Ramos (cell line): Measurements from ENCODE around the gene ZNF407.

ENCODE experiments used
- in situ Hi-C: fragments of 300-500 bp; cut with MboI; formaldehyde crosslinking; loops from one replicate; pipeline ENCODE4 v1.14.3; 2022; ENCODE audit warnings: low sequenced_read_pairs; ENCODE audit not compliant: unreplicated experiment

Gene ZNF407

DNA sequence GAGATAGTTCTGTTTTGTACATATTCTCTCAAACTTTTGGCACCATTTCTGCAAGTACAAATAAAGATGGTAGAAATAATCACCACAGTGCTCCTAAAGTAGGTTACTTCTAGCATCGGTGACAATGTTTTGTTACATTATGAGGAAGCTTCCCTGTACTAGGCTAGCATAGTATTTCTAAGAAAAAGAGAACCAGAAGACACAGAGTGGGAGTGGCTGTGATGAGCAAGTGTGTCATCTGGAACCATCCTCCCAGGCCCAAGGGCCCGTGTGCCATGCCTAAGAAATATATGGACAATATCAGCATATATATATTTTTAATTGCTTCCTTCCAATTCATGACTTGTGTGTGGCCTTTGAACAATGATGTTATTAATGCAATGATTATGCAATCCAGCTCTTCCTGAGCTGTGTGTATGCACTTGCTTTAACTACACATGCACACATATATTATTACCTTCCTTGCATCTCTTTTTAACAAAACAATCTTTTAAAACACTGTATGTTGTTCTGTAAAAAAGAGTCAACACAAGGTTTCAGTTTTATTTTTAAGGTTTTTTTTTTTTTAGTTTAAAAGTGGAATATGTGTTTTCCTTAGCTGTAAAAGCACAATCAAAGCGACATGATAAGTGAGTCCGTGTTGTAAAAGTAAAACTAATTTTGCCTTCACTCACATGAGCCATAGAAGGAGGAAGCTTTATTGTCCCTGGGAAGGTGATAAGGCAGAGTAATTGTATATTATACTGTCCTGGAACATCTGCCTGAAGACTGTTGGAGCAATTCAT, 303.9 kb downstream of the ZNF407 start:
- in situ Hi-C loops: no loop called here

DNA sequence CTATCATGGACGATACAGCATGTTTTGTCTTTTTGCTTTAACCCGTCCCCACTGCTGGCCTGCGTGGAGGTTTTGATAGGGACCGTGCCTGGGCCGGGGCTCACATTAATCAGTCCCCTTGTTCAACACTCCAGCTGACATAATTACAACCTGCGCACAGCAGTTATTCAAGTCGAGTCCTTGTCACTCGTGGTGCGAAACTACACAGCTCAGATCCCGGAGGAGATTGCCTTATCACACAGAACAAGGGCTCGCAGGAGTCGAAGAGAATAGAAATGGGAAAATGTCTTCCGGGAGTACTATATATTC, 304.4 kb downstream of the ZNF407 start:
- in situ Hi-C loops: no loop called here

DNA sequence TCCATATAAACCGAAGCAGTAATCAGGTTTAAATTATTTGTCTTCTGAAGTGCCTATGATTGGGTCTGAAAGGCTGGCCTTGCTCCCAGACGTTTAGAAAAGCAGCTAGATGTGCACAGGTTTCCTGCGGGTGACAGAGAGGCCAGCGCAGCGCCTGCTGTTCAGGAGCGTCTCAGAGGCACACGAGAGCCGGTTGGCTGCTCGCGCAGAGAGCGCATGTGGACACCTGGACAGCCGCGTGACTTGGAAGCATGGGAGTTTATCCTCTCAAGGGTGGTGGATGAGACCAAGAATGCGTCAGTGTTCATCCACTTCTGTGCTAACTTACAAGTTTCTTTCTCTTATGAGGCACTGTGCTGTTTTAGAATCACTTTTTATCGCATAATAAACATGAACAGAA, 307.6 kb downstream of the ZNF407 start:
- in situ Hi-C loops: no loop called here

DNA sequence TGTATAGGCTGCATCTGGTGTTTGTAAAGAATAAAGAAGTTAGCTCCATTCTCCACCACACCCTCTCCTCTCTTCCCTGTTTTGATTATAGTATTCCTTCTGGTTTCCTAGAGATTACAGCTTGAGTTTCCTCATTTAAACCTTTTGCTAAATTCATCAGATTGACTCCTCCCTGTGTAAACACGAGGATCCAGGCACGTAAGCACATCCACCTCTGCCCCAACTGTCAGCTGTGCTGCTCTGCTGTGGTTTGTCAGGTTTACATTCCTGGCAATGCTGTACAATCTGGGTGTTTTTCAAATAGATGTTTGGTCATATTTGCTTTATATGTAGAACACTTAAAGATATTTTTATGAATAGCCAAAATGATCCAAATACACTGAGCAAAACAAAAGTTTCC, 308.5 kb downstream of the ZNF407 start:
- in situ Hi-C loops: no loop called here

DNA sequence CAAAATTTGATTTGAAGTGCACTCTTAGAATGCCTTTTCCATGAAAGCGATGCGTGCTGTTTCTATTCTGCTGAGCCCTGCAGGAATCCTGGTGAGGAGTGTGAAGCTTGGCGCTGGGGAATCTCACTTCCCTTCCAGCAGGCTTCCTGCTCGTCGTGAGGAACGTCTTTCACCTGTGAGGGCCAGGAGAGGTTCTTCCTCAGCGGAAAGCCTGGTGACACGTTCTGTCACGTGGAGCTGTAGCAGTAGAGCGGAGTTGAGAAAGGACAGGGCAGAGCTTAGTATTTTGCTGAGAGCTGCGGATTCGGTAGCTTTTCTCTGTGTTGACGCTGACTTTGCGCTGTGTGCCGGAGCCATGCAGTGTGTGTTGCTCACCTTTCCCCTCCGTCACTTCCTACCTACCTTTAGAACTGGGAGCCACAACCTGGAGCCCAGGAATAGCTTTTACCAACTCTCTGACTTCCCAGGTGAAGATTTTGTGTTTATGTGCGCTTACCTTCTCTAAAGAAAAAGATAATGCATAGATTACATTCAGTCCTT, 316.5 kb downstream of the ZNF407 start:
- in situ Hi-C loops: no loop called here

DNA sequence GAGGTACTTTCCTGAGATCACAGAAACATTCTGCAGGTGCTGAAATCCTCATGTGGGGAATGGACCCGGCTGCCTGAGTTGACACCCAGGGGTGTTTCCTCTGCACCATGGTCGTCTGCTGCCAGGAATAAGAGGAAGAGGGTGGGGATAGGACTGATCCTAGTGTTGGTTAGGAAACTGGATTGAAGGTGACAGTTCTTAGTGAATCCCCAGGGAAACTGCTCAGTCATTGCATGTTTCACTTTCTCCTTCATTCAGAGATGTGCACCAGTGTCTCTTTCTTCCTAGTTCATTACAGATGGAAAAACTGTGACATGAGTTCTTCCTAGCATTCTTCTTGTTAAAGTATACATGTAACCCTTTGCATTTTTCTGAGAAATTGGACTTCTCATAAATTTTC, 317.0 kb downstream of the ZNF407 start:
- in situ Hi-C loops: no loop called here

DNA sequence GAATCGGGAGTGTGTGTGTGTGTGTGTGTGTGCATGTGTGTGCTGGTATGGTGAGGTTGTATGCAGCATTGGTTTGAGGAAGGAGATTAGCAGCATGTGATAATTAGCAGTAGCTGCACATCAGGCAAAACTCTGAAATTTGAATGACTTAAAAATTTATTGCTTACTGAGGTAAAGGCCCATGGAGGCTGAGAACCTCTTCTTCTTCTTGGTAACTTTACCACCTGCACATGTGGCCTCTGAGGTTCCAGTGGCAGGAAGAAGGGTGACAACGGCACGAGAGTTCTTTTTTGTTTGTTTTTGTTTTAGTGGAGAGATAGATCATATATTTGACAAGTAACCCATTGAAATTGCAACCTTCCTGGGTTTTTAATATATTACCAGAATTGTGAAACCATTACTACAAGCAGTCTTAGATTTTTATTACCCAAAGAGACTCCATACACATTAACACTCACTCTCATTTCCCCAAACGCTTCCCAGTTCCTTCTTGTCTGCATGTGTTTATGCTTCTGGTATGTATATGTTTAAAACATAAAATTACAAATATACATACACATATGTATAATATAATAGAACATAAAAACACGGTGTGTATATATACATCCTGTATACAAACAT, 319.2 kb downstream of the ZNF407 start:
- in situ Hi-C loops: no loop called here

DNA sequence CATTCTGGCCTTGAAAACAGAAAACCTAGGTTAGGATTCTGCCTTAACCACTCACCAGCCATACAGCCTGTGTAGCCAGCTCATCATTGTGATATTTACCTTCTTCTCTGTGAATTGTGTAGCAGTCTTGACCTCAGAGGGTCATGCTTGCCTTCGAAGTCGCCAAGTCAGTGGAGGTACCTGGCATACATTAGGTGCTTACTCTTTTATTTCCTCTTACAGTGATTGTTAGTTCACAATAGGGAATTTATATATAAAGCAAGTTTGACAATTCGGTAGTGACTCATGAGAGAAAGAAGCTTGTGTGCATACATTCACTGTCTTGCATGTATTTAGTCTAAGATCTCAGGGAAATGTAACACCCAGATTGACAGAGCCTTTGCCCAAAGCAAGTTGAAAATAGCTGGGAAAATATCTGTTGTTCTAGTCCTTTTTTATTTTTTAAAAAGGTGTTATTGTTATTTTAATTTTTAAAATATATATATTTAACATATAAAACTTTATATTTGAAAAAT, 320.7 kb downstream of the ZNF407 start:
- in situ Hi-C loops: no loop called here

DNA sequence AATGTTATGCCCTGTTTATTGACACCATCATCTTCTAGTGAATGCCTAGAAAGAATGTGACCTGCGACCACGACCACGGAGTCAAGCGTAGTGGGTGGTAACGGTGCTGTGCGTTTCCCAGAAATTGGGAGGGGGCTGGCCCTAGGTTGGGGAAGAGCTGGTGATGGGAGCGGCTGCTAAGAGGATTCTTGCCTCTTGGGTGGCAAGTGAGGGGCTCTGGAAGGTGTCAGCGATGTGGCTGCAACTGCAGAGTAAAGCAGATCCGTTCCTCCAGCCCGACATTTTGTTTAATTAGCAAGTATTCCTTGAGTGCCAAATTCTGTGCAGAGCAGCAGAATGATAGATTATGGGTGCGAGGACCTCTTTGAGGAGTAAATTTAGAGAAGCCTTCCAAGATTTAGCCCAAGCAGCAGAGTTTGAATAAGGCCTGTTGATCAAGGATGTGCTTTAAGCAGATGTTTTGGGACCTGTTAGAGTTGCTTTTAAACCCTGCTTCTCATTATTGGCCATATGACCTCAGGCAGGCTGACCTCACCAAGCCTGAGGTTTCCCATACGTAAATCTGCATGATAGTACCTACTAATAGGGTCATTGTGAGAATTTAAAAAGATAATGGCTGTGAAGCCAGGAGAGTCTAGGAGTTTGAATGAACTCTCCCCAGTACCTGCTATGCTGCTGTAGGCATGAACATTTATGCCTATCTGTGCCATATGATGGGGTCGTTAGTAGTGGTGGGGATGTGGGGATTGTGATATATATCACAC, 323.6 kb downstream of the ZNF407 start:
- in situ Hi-C loops: no loop called here

DNA sequence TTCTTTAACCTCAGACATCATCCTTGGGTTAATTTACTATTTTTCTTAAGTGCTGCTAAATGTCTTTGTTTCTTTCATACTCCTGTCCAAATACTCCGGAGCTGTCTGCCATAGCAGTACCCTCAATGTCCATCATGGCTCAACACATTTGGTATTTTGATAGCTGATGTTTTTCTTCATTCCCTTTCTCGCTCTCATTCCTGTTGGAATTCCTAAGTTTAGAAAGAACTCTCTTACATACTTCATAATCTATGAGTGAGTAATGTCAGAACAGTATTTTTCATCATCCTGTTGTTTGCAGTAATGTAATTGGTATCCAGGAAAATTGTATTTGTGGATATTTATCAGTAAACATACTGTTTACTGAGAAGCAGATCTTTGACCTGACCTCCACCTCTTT, 328.4 kb downstream of the ZNF407 start:
- in situ Hi-C loops: no loop called here

DNA sequence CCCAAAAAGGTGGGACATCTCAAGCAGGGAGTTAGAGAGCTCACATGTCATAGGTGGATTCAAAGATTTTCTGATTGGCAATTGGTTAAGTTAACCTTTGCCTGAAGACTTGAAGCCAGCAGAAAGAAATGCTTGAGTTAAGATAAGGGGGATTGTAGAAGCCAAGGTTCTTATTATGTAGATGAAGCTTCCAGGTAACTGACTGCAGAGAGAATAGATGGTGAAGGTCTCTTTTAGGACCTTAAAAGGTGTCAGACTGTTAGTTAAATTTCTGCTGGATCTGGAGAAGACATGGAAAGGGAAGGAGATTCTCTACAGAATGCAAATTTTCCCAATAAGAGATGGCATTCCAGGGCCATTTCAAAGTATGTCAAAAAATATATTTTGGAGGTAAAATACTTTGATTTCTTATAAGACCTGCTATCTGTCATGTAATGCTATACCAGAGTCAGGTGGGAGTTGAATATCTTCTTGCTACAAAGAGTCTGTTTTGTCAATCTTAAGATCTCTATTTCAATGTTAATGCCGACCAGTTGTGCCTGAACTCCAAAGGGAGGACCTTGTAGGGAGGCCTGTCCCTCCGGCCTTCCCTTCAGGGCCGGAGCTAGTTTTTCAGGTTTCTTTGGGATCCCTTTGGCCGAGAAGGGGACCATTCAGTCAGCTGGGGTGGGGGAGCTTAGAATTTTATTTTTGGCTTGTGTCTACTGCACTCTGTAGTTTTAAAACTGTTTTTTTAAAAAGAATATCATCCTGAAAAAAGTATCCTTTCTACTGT, 330.7 kb downstream of the ZNF407 start:
- in situ Hi-C loops: no loop called here

DNA sequence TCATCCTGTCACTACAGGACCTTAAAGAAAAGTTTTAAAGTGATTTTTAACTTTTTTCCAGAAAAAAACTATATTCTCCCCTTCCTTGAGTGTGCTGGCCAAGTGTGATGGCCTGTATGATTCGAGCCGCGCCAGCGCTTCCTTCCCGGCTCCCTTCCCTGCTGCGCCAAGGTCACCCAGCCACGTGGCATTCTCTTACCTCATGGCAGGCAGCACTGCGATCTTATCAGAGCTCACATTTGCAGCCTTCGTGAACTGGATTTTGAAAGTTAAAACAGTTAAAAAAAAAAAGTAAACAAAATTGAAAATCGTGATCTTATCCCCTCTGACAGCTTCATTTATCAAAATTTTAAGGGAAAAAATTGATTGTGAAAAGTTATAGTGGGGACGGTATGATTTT, 331.4 kb downstream of the ZNF407 start:
- in situ Hi-C loops: no loop called here

DNA sequence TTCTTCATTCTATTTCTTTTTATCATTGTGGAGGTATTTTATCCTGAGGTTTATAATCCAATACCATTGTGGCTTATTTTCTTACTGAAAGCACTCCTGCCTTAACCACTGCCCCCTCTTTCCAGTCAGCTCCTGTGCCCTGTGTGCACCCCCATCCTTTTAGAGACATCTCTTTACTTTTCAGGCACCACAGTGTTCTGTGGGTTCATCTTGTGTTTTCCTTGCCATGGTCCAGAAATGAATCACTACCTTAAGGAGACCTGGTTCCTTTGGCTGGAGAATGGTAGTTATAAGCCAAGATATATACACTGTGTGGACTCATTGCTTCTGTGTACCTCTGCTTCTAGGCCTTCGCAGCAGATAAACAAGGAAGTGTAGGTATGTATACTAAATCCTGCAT, 332.9 kb downstream of the ZNF407 start:
- in situ Hi-C loops: no loop called here

DNA sequence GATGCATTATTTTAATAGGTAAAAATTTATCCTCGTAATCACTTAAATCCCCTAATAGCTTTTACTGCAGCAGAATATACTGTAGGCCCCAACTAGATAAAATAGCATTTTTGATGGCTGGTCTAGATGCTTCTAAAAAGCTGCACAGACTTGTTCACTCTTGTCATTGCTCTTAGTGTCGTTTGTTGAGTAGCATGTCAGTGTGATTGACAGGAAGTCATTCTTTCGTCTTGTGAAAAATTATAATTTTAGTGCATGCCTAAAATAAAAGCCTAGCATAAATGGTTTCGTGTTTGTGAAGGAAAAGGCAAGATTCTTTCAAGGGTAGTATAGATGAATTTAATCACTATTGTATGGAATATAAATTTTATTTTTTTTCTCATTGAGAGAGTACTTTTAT, 336.3 kb downstream of the ZNF407 start:
- in situ Hi-C loops: no loop called here

DNA sequence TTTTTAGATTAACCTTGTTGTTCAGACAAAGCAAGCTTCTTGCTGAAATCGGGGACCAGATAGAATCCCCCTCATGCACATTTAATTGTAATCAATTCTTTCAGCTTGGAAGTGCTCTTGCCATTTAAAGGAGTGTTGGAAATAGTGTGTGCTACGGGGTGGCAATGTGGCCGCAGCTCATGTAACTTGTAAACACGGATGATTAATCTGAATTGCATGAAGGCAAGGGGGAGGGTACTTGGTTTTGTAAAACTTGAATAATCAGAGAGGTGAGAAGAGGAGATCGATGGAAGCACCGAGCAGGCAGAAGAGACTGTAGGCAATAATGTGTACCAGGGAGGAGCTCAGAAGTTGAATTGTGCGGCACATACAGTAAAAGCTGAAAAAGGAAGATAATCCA, 337.8 kb downstream of the ZNF407 start:
- in situ Hi-C loops: no loop called here

DNA sequence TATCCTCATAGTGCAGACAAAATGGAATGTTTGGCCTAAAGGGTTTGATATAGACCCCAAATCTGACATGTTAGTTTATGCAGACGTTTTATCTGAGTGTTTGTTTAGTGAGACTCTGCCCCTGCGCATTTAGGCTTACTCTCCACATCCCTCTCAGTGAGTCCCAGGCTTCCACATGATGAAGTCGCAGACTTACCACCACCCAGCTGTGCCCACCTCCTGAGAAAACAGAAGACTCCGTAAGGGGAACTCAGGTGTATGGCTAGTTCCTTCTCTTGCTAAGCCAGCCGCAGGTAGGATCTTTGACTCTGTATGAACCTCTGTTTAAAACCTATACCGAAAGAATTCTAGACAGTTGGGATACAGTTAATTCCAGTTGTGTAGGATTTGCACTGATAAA, 338.7 kb downstream of the ZNF407 start:
- in situ Hi-C loops: no loop called here

DNA sequence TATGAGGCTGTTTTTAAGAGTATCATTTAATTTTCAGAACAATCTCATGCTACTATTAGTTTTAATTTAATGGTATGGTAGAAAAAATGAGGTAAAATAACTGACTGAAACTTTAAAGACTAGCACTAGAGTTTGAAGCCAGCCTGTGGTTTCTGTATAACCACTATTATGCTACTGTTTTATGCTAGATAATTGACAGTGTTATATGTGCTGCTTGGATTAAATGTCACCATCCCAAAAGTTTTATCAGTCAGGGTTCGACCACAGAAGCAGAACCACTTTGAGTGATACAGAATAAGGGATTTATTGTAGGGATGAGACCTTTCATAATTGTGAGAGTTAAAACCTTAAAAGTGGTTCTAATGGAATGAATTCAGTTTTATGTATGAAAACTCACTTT, 339.6 kb downstream of the ZNF407 start:
- in situ Hi-C loops: no loop called here

DNA sequence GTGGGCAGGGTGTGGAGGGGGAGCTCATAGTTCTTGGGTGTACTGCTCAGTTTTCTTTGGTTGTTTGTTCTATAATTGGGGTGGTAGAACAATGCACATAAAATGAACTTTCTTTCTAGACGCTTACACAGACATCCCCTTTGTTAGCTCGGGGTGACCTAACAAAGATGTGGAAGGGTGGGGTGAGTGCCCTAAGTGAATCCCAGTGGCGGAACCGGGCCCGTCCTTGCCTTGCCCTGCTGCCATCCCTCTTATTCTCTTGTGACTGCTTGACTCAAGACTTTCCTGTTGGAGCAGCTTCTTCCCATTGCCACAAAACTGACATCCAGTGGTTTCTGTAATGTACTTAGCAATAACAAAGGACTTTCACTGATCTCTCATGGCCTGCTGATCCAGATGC, 343.2 kb downstream of the ZNF407 start:
- in situ Hi-C loops: no loop called here

DNA sequence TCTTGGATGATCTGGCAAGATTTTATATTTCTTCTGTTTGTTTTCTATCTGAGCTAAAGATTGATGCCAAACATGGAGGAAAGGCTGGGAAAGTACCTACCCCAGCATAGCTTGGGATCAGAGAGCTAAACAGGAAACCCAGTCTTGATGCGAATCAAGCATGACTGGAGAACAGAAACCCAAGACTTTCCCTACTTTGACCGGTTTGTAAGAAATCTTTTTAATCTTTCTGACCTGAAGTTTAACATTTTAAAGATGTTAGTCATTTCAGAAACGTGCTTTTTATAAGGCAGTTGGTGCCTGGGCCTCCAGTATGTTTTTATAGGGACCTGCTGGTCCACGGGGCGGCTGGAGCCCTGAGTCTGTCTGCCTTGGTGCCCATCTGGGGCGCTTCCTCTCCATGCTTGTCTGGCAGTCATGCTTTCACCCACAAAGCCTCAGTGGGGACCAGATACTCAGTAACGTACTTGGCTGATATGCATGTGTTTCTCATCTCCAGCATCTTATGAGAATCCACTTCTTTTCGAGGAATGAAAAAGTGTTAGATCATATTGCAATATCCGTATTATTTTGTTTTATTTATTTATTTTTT, 344.7 kb downstream of the ZNF407 start:
- in situ Hi-C loops: no loop called here

DNA sequence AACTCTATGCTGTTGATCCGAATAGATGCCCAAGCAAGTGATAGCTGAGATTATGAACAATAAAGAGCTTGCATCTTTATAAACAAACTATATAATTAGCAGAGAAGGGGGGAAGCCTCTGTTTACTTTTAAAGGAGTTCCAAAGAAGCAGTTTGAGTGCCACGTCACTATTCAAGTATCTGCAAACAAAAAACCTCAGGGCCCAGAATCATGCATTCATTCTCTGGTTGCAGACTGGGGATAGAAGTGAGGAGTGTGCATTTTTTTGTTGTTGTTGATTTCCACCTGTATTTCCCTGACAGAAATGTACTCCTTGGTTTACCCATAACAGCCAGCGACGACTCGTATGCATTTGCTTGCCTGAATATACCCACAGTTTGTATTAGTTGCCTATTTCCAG, 347.0 kb downstream of the ZNF407 start:
- in situ Hi-C loops: no loop called here
